IMR-90 (cell line): Measurements from ENCODE around the gene SDC4. TPM values are rescaled to one million over a fixed set of nuclear protein-coding genes. Genes with fewer than 3 reads are reported as not detected.

Experiments
- ATAC-seq: fragments of 200-7000 bp; cut with Tn5 transposase; 2 replicates; pipeline ENCODE4 v1.9.1; 2020; ENCODE audit warnings: low read depth, mild to moderate bottlenecking, moderate library complexity
- BruUV-seq: library from RNA; stranded (reverse); fragments of 400-500 nt; replicated peaks from 2 replicates; lab custom pipeline; 2021; lab: Mats Ljungman, UMichigan
- CTCF ChIA-PET: fragments of 300-600 bp; formaldehyde crosslinking; extraction: SDS; loops from one replicate; lab custom pipeline; 2021; ENCODE audit warnings: antibody characterized with exemption; lab: Yijun Ruan, JAX
- POLR2A ChIA-PET: fragments of 300-600 bp; sonication (Branson Sonifier 250); formaldehyde crosslinking; loops from one replicate; lab custom pipeline; 2022; ENCODE audit warnings: antibody characterized with exemption; ENCODE audit not compliant: unreplicated experiment; lab: Charles Lee
- DNase-seq: peaks from one replicate; pipeline ENCODE4 v3.0.0; 2013
- H2AFZ ChIP-seq: replicated peaks from 2 replicates; pipeline ENCODE3; 2013; ENCODE audit warnings: low read length, mild to moderate bottlenecking; ENCODE audit not compliant: poor library complexity
- H2AK5ac ChIP-seq: 2 replicates; pipeline ENCODE4 v1.6.1; 2013; ENCODE audit warnings: low read depth, low read length, inconsistent platforms
- H2AK9ac ChIP-seq: replicated peaks from 2 replicates; pipeline ENCODE3; 2013; ENCODE audit warnings: mild to moderate bottlenecking, low read depth, low read length, moderate library complexity; ENCODE audit not compliant: poor library complexity
- H2BK120ac ChIP-seq: 2 replicates; pipeline ENCODE4 v1.6.1; 2013; ENCODE audit warnings: low read depth, low read length, inconsistent platforms
- H2BK15ac ChIP-seq: 3 replicates; pipeline ENCODE4 v1.6.1; 2013; ENCODE audit warnings: low read depth, low read length, inconsistent platforms
- H2BK20ac ChIP-seq: 2 replicates; pipeline ENCODE4 v1.6.1; 2013; ENCODE audit warnings: low read depth, mild to moderate bottlenecking, inconsistent platforms, low read length, moderate library complexity
- H2BK5ac ChIP-seq: 2 replicates; pipeline ENCODE4 v1.6.1; 2013; ENCODE audit warnings: mild to moderate bottlenecking, low read depth, low read length, inconsistent platforms; ENCODE audit not compliant: poor library complexity, severe bottlenecking
- H3K14ac ChIP-seq: replicated peaks from 2 replicates; pipeline ENCODE4 v1.6.1; 2013; ENCODE audit warnings: low read depth, low read length, inconsistent platforms
- H3K18ac ChIP-seq: 2 replicates; pipeline ENCODE4 v1.6.1; 2013; ENCODE audit warnings: low read depth, low read length, control low read depth
- H3K23ac ChIP-seq: 2 replicates; pipeline ENCODE4 v1.6.1; 2013; ENCODE audit warnings: low read depth, low read length, inconsistent platforms
- H3K27ac ChIP-seq: 2 replicates; pipeline ENCODE4 v1.5.1; 2013; ENCODE audit warnings: mild to moderate bottlenecking, control low read depth, low read length; ENCODE audit not compliant: insufficient read depth
- H3K27me3 ChIP-seq: 2 replicates; pipeline ENCODE4 v1.6.1; 2013; ENCODE audit warnings: low read length; ENCODE audit not compliant: control insufficient read depth, insufficient read depth
- H3K36me3 ChIP-seq: 2 replicates; pipeline ENCODE4 v1.6.1; 2013; ENCODE audit warnings: low read length, mixed read lengths; ENCODE audit not compliant: control insufficient read depth, insufficient read depth
- H3K4ac ChIP-seq: 2 replicates; pipeline ENCODE4 v1.6.1; 2013; ENCODE audit warnings: low read depth, low read length, inconsistent platforms
- H3K4me1 ChIP-seq: 2 replicates; pipeline ENCODE4 v1.6.1; 2013; ENCODE audit warnings: low read length, mixed read lengths; ENCODE audit not compliant: control insufficient read depth, insufficient read depth
- H3K4me2 ChIP-seq: 2 replicates; pipeline ENCODE4 v1.6.1; 2013; ENCODE audit warnings: low read depth, mild to moderate bottlenecking, control low read depth, low read length, moderate library complexity
- H3K4me3 ChIP-seq: 2 replicates; pipeline ENCODE4 v1.5.1; 2013; ENCODE audit warnings: low read depth, mild to moderate bottlenecking, control low read depth, low read length, moderate library complexity; ENCODE audit not compliant: insufficient read depth
- H3K56ac ChIP-seq: 2 replicates; pipeline ENCODE4 v1.6.1; 2013; ENCODE audit warnings: low read length, inconsistent platforms; ENCODE audit not compliant: insufficient read depth; ENCODE audit errors: extremely low read depth
- H3K79me1 ChIP-seq, 2 experiments: 2 replicates each; pipeline ENCODE4 v1.6.1; 2013; ENCODE audit warnings: low read length in 2 of 2, inconsistent platforms in 1 of 2, low read depth in 1 of 2
- H3K9ac ChIP-seq: 2 replicates; pipeline ENCODE4 v1.6.1; 2013; ENCODE audit warnings: low read depth, low read length, control low read depth
- H3K9me1 ChIP-seq: 2 replicates; pipeline ENCODE4 v1.6.1; 2013; ENCODE audit warnings: low read length, inconsistent platforms; ENCODE audit not compliant: insufficient read depth
- H3K9me3 ChIP-seq: 2 replicates; pipeline ENCODE4 v1.6.1; 2013; ENCODE audit warnings: low read length; ENCODE audit not compliant: control insufficient read depth, insufficient read depth
- H4K20me1 ChIP-seq: 2 replicates; pipeline ENCODE4 v1.6.1; 2013; ENCODE audit warnings: low read length, inconsistent platforms; ENCODE audit not compliant: insufficient read depth
- H4K5ac ChIP-seq: 2 replicates; pipeline ENCODE4 v1.6.1; 2013; ENCODE audit warnings: mild to moderate bottlenecking, low read depth, low read length, control low read depth
- H4K8ac ChIP-seq, 2 experiments: 2 replicates each; pipeline ENCODE4 v1.6.1; 2013; ENCODE audit warnings: low read depth in 2 of 2, low read length in 2 of 2, control low read depth in 1 of 2, inconsistent platforms in 1 of 2
- H4K91ac ChIP-seq: 2 replicates; pipeline ENCODE4 v1.6.1; 2013; ENCODE audit warnings: low read depth, low read length, inconsistent platforms; ENCODE audit not compliant: insufficient read depth
- BHLHE40 ChIP-seq: fragments of 150-350 bp; IDR thresholded peaks from 2 replicates; pipeline ENCODE4 v1.6.1; 2016; ENCODE audit warnings: mild to moderate bottlenecking, low read depth, low read length
- CEBPB ChIP-seq: IDR thresholded peaks from 2 replicates; pipeline ENCODE4 v1.6.1; 2012; ENCODE audit warnings: low read depth, low read length, improper control_type of control experiment
- CHD1 ChIP-seq: IDR thresholded peaks from 2 replicates; pipeline ENCODE4 v1.6.1; 2012; ENCODE audit warnings: low read depth, low read length, improper control_type of control experiment
- CTCF ChIP-seq: conservative IDR thresholded peaks from 2 replicates; pipeline ENCODE4 v1.5.1; 2012; ENCODE audit warnings: mild to moderate bottlenecking, low read depth, low read length, improper control_type of control experiment
- ELK1 ChIP-seq: fragments of 150-350 bp; IDR thresholded peaks from 2 replicates; pipeline ENCODE4 v1.6.1; 2016; ENCODE audit warnings: low read depth, mild to moderate bottlenecking, low read length, moderate library complexity, borderline replicate concordance
- FOS ChIP-seq: fragments of 150-350 bp; IDR thresholded peaks from 2 replicates; pipeline ENCODE4 v1.6.1; 2016; ENCODE audit warnings: low read depth, low read length
- MXI1 ChIP-seq: IDR thresholded peaks from 2 replicates; pipeline ENCODE4 v1.6.1; 2012; ENCODE audit warnings: low read depth, mild to moderate bottlenecking, low read length, moderate library complexity, borderline replicate concordance
- POLR2A ChIP-seq: IDR thresholded peaks from 2 replicates; pipeline ENCODE4 v1.6.1; 2012; ENCODE audit warnings: mild to moderate bottlenecking, low read depth, low read length
- RAD21 ChIP-seq: IDR thresholded peaks from 2 replicates; pipeline ENCODE4 v1.6.1; 2012; ENCODE audit warnings: low read length, improper control_type of control experiment
- RCOR1 ChIP-seq: IDR thresholded peaks from 2 replicates; pipeline ENCODE4 v1.6.1; 2012; ENCODE audit warnings: mild to moderate bottlenecking, low read length, improper control_type of control experiment; ENCODE audit not compliant: insufficient replicate concordance
- RFX5 ChIP-seq: IDR thresholded peaks from 2 replicates; pipeline ENCODE4 v1.8.0; 2012; ENCODE audit warnings: low read depth, mild to moderate bottlenecking, low read length, moderate library complexity
- SMC3 ChIP-seq: fragments of 150-350 bp; IDR thresholded peaks from 2 replicates; pipeline ENCODE4 v1.6.1; 2016; ENCODE audit warnings: low read depth, mild to moderate bottlenecking, antibody characterized with exemption, low read length, moderate library complexity
- USF2 ChIP-seq: fragments of 150-350 bp; IDR thresholded peaks from 2 replicates; pipeline ENCODE4 v1.6.1; 2017; ENCODE audit warnings: mild to moderate bottlenecking, antibody characterized with exemption, low read length, low read depth
- WGBS, 2 experiments: methylation state at CpG; one replicate each; pipeline versions ENCODE4 v1.1.5 to v1.1.7; 2013; ENCODE audit warnings: missing lambda C conversion rate in 2 of 2; ENCODE audit not compliant: insufficient read length in 1 of 2; ENCODE audit errors: extremely low coverage in 2 of 2; 5-methylcytosine and 5-hydroxymethylcytosine counted together
- dilution Hi-C: fragments of 300-500 bp; cut with HindIII; formaldehyde crosslinking; loops from one replicate; pipeline ENCODE4 v1.14.3; 2018; ENCODE audit warnings: low sequenced_read_pairs; ENCODE audit not compliant: unreplicated experiment
- in situ Hi-C: fragments of 300-500 bp; cut with MboI; formaldehyde crosslinking; loops from 3 replicates; pipeline ENCODE4 v1.14.3; 2019; ENCODE audit warnings: low sequenced_read_pairs, inconsistent platforms, mixed read lengths
- intact Hi-C: fragments of 100-400 bp; cut with micrococcal nuclease; formaldehyde crosslinking; loops from 2 replicates; pipeline ENCODE4 v1.10.0; 2022
- polyA plus RNA-seq, 3 experiments: library from polyadenylated mRNA; depleted of rRNA; stranded (reverse); fragments of >200 nt; gene quantifications; 2 replicates each; pipeline ENCODE4 v1.2.3, GENCODE V29; 2012; ENCODE audit warnings: low replicate concordance in 1 of 3
- total RNA-seq: library from RNA; depleted of rRNA; stranded (reverse); fragments of >200 nt; gene quantifications from 2 replicates; pipeline ENCODE4 v1.2.3, GENCODE V29; 2012

The SDC4 gene
- total and polyA plus RNA-seq, 2 of the 4 experiments (the other 2 are of a cell fraction) = 203 to 265 TPM

- Histone ChIP-seq H3K23ac (no peak overlapping the region), H3K9me3 (no peaks in the 10 kb centered on the region), H3K36me3 (no peaks in the 10 kb centered on the region), H3K18ac (no peak overlapping the region), H2AFZ (no peak overlapping the region), H2AK9ac (no peak overlapping the region), H4K8ac (no peak overlapping the region), H4K20me1 (no peaks in the 10 kb centered on the region), H3K27me3 (peaks cover 31% of the 10 kb centered on the region), H2AK5ac (no peak overlapping the region), H3K56ac (no peak overlapping the region), H2BK20ac (no peak overlapping the region), H3K79me1 (no peaks in the 10 kb centered on the region), H3K4me3 (no peak overlapping the region), H3K14ac (no peak overlapping the region), H4K91ac (no peak overlapping the region), H3K4me1 (no peaks in the 10 kb centered on the region), H3K4ac (no peak overlapping the region), H3K9ac (no peak overlapping the region), H3K9me1 (no peaks in the 10 kb centered on the region), H4K5ac (no peak overlapping the region), H3K27ac (no peak overlapping the region), H3K4me2 (no peak overlapping the region), H2BK15ac (no peak overlapping the region), H2BK120ac (no peak overlapping the region), H2BK5ac (no peak overlapping the region)
- BruUV-seq = no TSS peak
- WGBS, 2 experiments = 100% methylated on average over 1 of the region's 4 CpGs; no CpG with 5 or more reads in 1 of the 2 experiments
- no peak for TF ChIP-seq CTCF
- no peak for TF ChIP-seq CEBPB
- no peak for TF ChIP-seq MXI1
- TF ChIP-seq POLR2A = no peak
- TF ChIP-seq ELK1 = no peak
- TF ChIP-seq CHD1 = no peak
- TF ChIP-seq RCOR1 = no peak
- no peak for TF ChIP-seq SMC3
- TF ChIP-seq BHLHE40 = no peak
- no peak for TF ChIP-seq RFX5
- no peak for TF ChIP-seq FOS
- no peak for TF ChIP-seq RAD21
- TF ChIP-seq USF2 = no peak
- ATAC-seq (no peak), DNase-seq (no peak)
- CTCF ChIA-PET = interaction anchor here (1.3 kb wide), 1 partner anchor 47 kb away, joined by 4 read pairs; the partner anchor contains the start of gene SYS1
- in situ Hi-C loops = loop anchor here (5.0 kb wide), 1 partner anchor 457 kb away; no protein-coding TSS in a partner anchor
- intact Hi-C loops = no loop called here
- POLR2A ChIA-PET = interaction anchor here (0.6 kb wide), 1 partner anchor 1152 kb away, joined by 7 read pairs; no protein-coding TSS in a partner anchor
- dilution Hi-C loops = no loop called here
Measured at GRCh38 chr20:45315672-45316071, 32.6 kb downstream of the SDC4 start.
